ENCODE measurements around the gene SOX3. TPM values are rescaled to one million over a fixed set of nuclear protein-coding genes. Genes with fewer than 3 reads are reported as not detected.

Gene SOX3
- total and polyA plus RNA-seq, 2 experiments from 2014 or later, result 0.42 TPM; not detected in 1

DNA sequence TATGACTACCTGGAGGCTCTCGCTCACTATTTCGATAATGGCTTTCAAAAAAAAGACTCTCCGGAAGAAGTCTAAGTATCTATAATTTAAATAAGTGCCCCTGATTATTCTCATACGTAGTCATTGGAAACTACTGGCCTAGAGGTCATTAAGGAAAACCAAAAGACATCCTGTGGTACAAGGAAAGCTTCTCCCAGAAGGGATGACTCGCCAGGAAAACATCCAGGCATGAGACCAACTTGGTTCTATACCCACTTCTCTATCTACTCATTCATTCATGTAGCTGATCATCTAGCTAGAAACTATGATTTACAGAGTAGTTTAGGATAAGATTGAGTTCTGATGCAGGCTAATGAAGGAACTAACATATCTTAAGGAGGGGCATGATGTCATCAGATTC lies 37.7 kb downstream of the SOX3 start:
- Histone ChIP-seq H3K36me3 (no peaks in the 10 kb centered on the region), H3K9me3 (ENCODE audit: low read depth) (no peaks in the 10 kb centered on the region)
- DNase-seq (ENCODE audit: low read depth in 1 of 2, low spot score in 1 of 2), result no peak

More for the DNA sequence above, 37.7 kb downstream of the SOX3 start:
- TF ChIP-seq, protein P1, sequence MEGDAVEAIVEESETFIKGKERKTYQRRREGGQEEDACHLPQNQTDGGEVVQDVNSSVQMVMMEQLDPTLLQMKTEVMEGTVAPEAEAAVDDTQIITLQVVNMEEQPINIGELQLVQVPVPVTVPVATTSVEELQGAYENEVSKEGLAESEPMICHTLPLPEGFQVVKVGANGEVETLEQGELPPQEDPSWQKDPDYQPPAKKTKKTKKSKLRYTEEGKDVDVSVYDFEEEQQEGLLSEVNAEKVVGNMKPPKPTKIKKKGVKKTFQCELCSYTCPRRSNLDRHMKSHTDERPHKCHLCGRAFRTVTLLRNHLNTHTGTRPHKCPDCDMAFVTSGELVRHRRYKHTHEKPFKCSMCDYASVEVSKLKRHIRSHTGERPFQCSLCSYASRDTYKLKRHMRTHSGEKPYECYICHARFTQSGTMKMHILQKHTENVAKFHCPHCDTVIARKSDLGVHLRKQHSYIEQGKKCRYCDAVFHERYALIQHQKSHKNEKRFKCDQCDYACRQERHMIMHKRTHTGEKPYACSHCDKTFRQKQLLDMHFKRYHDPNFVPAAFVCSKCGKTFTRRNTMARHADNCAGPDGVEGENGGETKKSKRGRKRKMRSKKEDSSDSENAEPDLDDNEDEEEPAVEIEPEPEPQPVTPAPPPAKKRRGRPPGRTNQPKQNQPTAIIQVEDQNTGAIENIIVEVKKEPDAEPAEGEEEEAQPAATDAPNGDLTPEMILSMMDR (IDR thresholded peaks at IDR 0.05; ENCODE audit: low read depth, low read length), result no peak
- no peak overlapping the region for H3K4me3 ChIP-seq
- no peak overlapping the region for H3K27ac ChIP-seq
- no peaks in the 10 kb centered on the region for H3K27me3 ChIP-seq
- no peaks in the 10 kb centered on the region for H3K4me1 ChIP-seq (ENCODE audit: low read depth)

Other genes with a start within 250 kb of the SOX3 start
- gene LINC00632, start 204.7 kb upstream of the SOX3 start, total RNA-seq, result 9.4 TPM in 2 replicates
- 6.3 and 6.5 TPM in 2 replicates for gene LINC00632, start 204.7 kb upstream of the SOX3 start, polyA plus RNA-seq